Renal cortex interstitium (tissue), 11 donors: ENCODE results near the gene BMP8B. TPM values are rescaled to one million over a fixed set of nuclear protein-coding genes. Genes with fewer than 3 reads are reported as not detected.

Source experiments
- DNase-seq, 11 donors: peaks; one replicate each; pipeline ENCODE4 v3.0.0-alpha.2; 2013; ENCODE audit warnings: low read depth in 9 of 11, low spot score in 4 of 11; ENCODE audit errors: extremely low read depth in 1 of 11
- polyA plus RNA-seq, 3 donors: library from polyadenylated mRNA; unstranded; fragments of 120-200 nt; gene quantifications; one replicate each; pipeline ENCODE4 v1.2.1, GENCODE V29; 2013; ENCODE audit not compliant: insufficient read length in 3 of 3

BMP8B gene
- polyA plus RNA-seq, 3 donors = 1.9 to 5.1 (median 2.1) TPM

DNA sequence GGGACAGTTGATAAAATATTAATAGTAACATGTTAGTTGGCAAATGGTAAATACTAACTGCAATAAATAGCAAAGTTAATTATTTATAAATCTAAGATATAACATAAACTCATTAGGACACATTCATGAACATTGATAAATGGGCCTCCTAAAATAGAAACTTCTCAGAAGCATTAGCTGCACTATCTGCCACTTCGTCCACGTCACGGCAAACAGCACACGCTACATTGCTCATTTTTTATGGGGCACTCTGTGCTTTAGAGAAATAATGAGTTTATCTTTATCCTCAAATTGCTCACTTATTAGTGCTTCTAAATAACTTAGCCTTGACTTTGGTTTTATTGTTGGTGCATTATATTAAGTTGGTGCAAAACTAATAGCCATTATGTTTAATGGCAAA, 81.2 kb downstream of the BMP8B start:
- DNase-seq = no peak

Other genes with a start within 250 kb of the BMP8B start
- 100 to 1,000 TPM; 211 to 250 (median 238) TPM for gene PABPC4, start 212.1 kb downstream of the BMP8B start, polyA plus RNA-seq
- 10 to 100 TPM; 18.4 to 25.2 (median 21.9) TPM for gene HEYL, start 149.2 kb downstream of the BMP8B start, polyA plus RNA-seq
- gene NT5C1A, start 116.8 kb downstream of the BMP8B start, polyA plus RNA-seq = under 1 TPM in 2 of 3 donors, not detected in 1; 0.18 to 0.30 TPM
- gene HPCAL4, start 97.4 kb downstream of the BMP8B start, polyA plus RNA-seq = under 1 TPM; 0.30 to 0.77 (median 0.59) TPM
- gene PPIE, start 50.0 kb downstream of the BMP8B start, polyA plus RNA-seq = 10 to 100 TPM; 70.4 to 73.6 (median 73.4) TPM
- 1 to 10 TPM in 1 of 3 donors, under 1 TPM in 2; 0.22 to 1.5 (median 0.33) TPM for gene OXCT2, start 17.5 kb downstream of the BMP8B start, polyA plus RNA-seq
- gene TRIT1, start 94.6 kb upstream of the BMP8B start, polyA plus RNA-seq = 10 to 100 TPM; 27.9 to 49.1 (median 40.1) TPM
- gene MYCL, start 113.1 kb upstream of the BMP8B start, polyA plus RNA-seq = 1 to 10 TPM; 7.5 to 8.4 (median 8.1) TPM
- 1 to 10 TPM; 1.9 to 7.5 (median 2.5) TPM for gene MFSD2A, start 166.3 kb upstream of the BMP8B start, polyA plus RNA-seq